Activated CD8-positive, alpha-beta T cell treated with anti-CD3 and anti-CD28 coated beads, Interleukin-2, amount 10 ng/mL, durations not matched to agents 7 days and 5 days (primary cell): ENCODE results near the gene C3. TPM values are rescaled to one million over a fixed set of nuclear protein-coding genes. Genes with fewer than 3 reads are reported as not detected.
"Not testable (repeated sequence)": the region's sequence is repeated elsewhere in the genome, so short reads cannot be mapped to it uniquely, and the experiment has no call there.

ENCODE experiments used
- ATAC-seq: fragments of 150-1000 bp; cut with Tn5 transposase; one replicate; pipeline ENCODE4 v1.10.0; 2021; ENCODE audit warnings: moderate library complexity
- CTCF ChIA-PET: fragments of 350-600 bp; sonication (Branson Sonifier 250); formaldehyde crosslinking; loops from one replicate; lab custom pipeline; 2021; ENCODE audit warnings: antibody characterized with exemption; lab: Charles Lee
- POLR2A ChIA-PET: fragments of 350-600 bp; sonication (Branson Sonifier 250); formaldehyde crosslinking; loops from one replicate; lab custom pipeline; 2021; ENCODE audit warnings: antibody characterized with exemption; lab: Charles Lee
- DNase-seq: peaks from one replicate; pipeline ENCODE4 v3.0.0-alpha.2; 2020
- H3K27ac Mint-ChIP-seq: one replicate; pipeline ENCODE4 v1.8.0; 2021; ENCODE audit warnings: mild to moderate bottlenecking, mixed read lengths
- H3K27me3 Mint-ChIP-seq: one replicate; pipeline ENCODE4 v1.8.0; 2021; ENCODE audit warnings: low read depth, mixed read lengths
- H3K36me3 Mint-ChIP-seq: one replicate; pipeline ENCODE4 v1.8.0; 2021; ENCODE audit warnings: low read depth, mixed read lengths
- H3K4me1 Mint-ChIP-seq: one replicate; pipeline ENCODE4 v1.8.0; 2021; ENCODE audit warnings: low read depth, mixed read lengths
- H3K4me3 Mint-ChIP-seq: one replicate; pipeline ENCODE4 v1.8.0; 2021; ENCODE audit warnings: mild to moderate bottlenecking, mixed read lengths
- H3K9me3 Mint-ChIP-seq: one replicate; pipeline ENCODE4 v1.8.0; 2022; ENCODE audit warnings: mixed read lengths; ENCODE audit not compliant: insufficient read depth
- total RNA-seq, 2 experiments: library from RNA; stranded (reverse); gene quantifications; one replicate each; pipeline ENCODE4 v1.2.3, GENCODE V29; 2021

C3 gene
- 1 to 10 TPM in 1 of 2 experiments, under 1 TPM in 1; 0.52 to 1.2 TPM for total RNA-seq

- no peaks in the 10 kb centered on the region for H3K36me3 Mint-ChIP-seq
- no peak within 1 kb of the TSS for H3K4me3 Mint-ChIP-seq
- H3K27ac Mint-ChIP-seq: no peak within 1 kb of the TSS
- peaks cover 55% of the 10 kb centered on the region for H3K4me1 Mint-ChIP-seq
- no peaks in the 10 kb centered on the region for H3K9me3 Mint-ChIP-seq
- no peak for DNase-seq
- H3K27me3 Mint-ChIP-seq: peaks cover 7% of the 10 kb centered on the region
- POLR2A ChIA-PET: no interaction called here
- CTCF ChIA-PET: interaction anchor here (1.0 to 1.7 kb wide), 2 partner anchors 17 to 89 kb away, joined by 3 to 7 read pairs; partner anchors contain the start of gene GPR108
- no peak for ATAC-seq
These were observed at the start of gene C3 for GRCh38 chr19:6720369-6721137. TSS of gene C3 (minus strand) at chr19:6720650. CDS start at chr19:6720589, 61 bp downstream.

DNA sequence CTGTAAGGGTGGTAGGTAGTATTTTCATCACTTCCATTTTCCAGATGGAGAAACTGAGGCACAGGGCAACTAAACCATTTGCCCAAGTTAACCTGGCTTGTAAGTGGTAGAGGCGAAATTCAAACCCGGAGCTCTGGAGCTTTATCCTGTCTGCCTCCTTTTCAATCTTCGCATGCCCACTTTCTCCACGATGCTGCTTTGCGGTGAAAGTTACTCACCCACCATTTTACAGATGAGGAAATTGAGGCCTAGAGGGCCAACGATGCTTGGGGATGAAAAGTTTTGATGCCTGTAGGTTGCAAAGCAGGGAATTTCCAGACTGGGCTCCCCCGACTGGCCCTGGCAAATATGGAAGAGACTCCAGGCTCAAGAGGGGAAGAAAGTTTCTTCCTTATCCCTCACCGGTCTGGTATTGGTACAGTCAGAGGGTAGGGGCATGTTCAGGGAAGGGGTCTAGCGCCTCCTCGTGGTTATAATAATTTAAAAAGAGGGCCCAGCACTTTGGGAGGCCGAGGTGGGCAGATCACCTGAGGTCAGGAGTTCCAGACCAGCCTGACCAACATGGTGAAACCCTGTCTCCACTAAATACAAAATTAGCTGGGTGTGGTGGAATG is 48.7 kb upstream of the C3 start:
- DNase-seq: no peak
- CTCF ChIA-PET: interaction anchor here (0.7 to 6.8 kb wide), 9 partner anchors 13 to 252 kb away, joined by 3 to 49 read pairs (median 7); partner anchors contain the start of genes GPR108 and TNFSF9
- H3K4me1 Mint-ChIP-seq: peaks cover 66% of the 10 kb centered on the region
- H3K4me3 Mint-ChIP-seq: no peak overlapping the region
- peak overlapping the region; percentile 60 for H3K27ac Mint-ChIP-seq
- POLR2A ChIA-PET: no interaction called here
- no peaks in the 10 kb centered on the region for H3K27me3 Mint-ChIP-seq
- peaks cover 6% of the 10 kb centered on the region for H3K36me3 Mint-ChIP-seq
- ATAC-seq: no peak
- no peaks in the 10 kb centered on the region for H3K9me3 Mint-ChIP-seq

GRCh38 chr19:6768236-6768785 is 47.9 kb upstream of the C3 start:
- peaks cover 60% of the 10 kb centered on the region for H3K4me1 Mint-ChIP-seq
- H3K4me3 Mint-ChIP-seq: peak overlapping the region; percentile 88
- ATAC-seq: peak; percentile 0
- POLR2A ChIA-PET: interaction anchor here (0.7 kb wide), 2 partner anchors 72 to 221 kb away, joined by 3 to 4 read pairs; no protein-coding TSS in a partner anchor
- CTCF ChIA-PET: interaction anchor here (0.7 to 6.8 kb wide), 11 partner anchors 14 to 251 kb away, joined by 3 to 49 read pairs (median 6); partner anchors contain the start of genes GPR108 and TNFSF9
- no peaks in the 10 kb centered on the region for H3K9me3 Mint-ChIP-seq
- no peaks in the 10 kb centered on the region for H3K27me3 Mint-ChIP-seq
- H3K36me3 Mint-ChIP-seq: peaks cover under 1% of the 10 kb centered on the region
- peak; percentile 44 for DNase-seq
- peak overlapping the region; percentile 91 for H3K27ac Mint-ChIP-seq

DNA sequence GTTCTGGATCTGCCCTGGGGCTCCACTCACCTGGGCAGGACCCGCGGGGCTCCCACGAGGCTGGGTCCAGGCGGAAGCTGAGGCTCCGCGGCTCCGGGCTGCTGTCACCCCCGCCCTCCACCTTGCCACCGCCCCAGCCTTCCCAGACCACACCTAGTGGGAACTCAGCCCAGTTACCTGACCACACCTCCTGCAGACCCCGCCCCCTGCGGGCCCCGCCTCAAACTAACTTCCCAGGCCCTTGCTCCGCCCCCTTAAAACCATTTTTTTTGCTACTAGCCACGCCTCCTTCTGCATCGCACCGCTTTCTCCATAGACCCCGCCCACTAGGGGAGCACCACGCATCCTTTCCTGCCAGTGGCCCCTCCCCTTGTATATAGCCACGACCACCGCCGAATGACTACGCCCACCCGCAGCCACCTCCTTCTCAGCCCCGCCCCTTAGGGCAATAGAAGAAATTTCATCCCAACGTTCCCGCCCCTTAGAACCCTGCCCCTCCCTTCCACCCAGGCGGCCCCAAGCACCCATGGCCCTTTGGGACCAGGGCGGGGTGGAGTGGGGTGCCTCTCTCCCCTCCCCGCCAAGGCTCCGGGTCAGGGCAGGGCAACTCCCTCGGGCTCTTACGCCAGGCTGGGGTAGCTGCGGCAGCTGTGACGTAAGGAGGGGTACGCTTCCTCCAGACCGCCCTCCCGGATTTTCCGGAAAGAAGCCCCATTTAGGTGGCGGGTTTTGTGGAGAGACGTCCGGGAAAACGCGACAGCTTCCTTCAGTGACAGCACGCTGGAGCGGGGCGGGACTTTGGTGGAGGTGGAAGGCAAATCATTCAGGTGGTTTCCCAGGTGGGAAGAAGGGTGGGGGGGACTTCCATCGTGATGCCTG is 47.1 kb upstream of the C3 start, which contains the start of gene SH2D3A:
Gene SH2D3A, minus strand, starts transcription at position 79 of the 879 bp plus-strand sequence. CDS start 3,687 bp downstream, outside the sequence.
- Mint-ChIP-seq H3K27me3 (no peaks in the 10 kb centered on the region), H3K9me3 (no peaks in the 10 kb centered on the region)

GRCh38 chr19:6767081-6767356 is 46.6 kb upstream of the C3 start:
- CTCF ChIA-PET: interaction anchor here (3.8 kb wide), 1 partner anchor 29 kb away, joined by 25 read pairs; the partner anchor contains the start of gene GPR108
- DNase-seq (peak; percentile 75), ATAC-seq (peak; percentile 63)
- peaks cover 55% of the 10 kb centered on the region for H3K4me1 Mint-ChIP-seq
- H3K36me3 Mint-ChIP-seq: peaks cover 3% of the 10 kb centered on the region
- POLR2A ChIA-PET: interaction anchor here (1.0 kb wide), 2 partner anchors 29 to 34 kb away, joined by 4 to 5 read pairs; no protein-coding TSS in a partner anchor
- H3K9me3 Mint-ChIP-seq: no peaks in the 10 kb centered on the region
- H3K27me3 Mint-ChIP-seq: no peaks in the 10 kb centered on the region
- H3K27ac Mint-ChIP-seq: peak overlapping the region; percentile 91
- peak overlapping the region; percentile 88 for H3K4me3 Mint-ChIP-seq

More for the DNA sequence above, 47.1 kb upstream of the C3 start, which contains the start of gene SH2D3A:
- ChIA-PET CTCF (interaction anchor here (0.7 to 6.8 kb wide), 9 partner anchors 15 to 251 kb away, joined by 3 to 49 read pairs (median 7); partner anchors contain the start of genes GPR108 and TNFSF9), POLR2A (interaction anchor here (0.7 to 1.0 kb wide), 4 partner anchors 13 to 72 kb away, joined by 4 to 5 read pairs (median 4); no protein-coding TSS in a partner anchor)
- peaks cover 60% of the 10 kb centered on the region for H3K4me1 Mint-ChIP-seq
- DNase-seq: peak; percentile 97
- peak; percentile 79 for ATAC-seq
- peak within 1 kb of the TSS; percentile 88 for H3K4me3 Mint-ChIP-seq
- peak within 1 kb of the TSS; percentile 91 for H3K27ac Mint-ChIP-seq
- peaks cover under 1% of the 10 kb centered on the region for H3K36me3 Mint-ChIP-seq

DNA sequence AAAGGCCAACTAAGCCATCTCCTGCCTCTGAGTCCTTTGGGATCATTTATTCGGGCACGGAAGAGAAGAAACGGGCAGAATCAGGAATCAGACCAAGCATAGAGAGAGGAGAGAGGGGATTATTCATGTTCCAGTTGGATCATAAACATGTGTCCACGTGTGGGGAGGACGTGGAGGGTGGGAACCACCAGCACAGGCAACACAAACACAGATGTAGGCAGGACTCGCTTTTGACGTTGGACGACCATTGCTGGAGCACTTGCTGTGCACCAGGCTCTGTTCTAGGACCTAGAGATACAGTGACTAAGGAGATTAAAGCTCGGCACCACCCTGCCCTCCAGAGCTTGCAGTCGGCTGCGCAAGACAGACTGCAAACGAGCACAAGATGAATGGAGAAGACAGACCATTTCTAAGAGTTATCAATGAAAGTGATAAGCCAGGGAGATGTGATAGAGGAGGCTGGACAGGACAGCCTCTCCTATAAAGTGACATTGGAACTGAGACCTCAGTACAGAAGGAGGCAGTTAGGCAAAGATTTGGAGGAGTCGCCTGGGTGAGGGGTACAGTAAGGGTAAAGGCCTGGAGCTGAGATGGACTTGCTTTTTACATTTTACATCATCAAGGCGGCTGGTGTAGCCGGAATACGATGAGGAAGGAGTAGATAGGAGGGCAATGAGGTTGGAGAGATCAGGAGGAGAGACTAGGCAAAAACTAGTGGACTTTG is 46.1 kb upstream of the C3 start:
- ATAC-seq: peak; percentile 0
- DNase-seq: no peak

DNA sequence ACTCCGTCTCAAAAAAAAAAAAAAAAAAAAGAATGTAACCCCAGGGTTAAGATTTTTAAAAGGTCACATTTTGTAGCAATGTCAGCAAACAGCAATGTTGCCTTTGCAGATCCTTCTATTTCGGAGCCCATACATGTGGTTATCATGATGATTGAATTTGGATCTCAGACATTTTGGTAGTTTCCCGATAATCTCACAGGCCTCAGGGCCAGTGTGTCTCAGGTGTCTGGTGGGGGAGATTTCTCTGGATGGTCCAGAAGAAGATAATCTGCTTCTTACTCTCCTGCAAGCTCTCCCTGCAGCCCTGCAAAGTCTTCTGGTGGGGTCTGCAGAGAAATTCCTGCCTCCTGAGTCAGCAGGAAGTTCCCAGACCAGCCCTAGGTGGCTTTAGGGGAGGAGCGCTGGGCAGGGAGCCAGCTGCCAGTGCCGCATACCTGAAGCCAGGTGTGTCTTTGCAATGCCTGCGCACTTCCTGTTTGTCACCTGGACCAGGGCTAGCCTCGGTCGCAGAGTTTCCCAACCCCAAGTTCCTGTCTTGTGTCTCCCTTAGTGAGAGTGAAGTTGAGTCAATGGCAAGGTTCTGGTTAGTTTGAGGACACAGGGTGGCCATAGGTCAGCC is 45.4 kb upstream of the C3 start:
- peaks cover 49% of the 10 kb centered on the region for H3K4me1 Mint-ChIP-seq
- H3K36me3 Mint-ChIP-seq: peaks cover 9% of the 10 kb centered on the region
- no peaks in the 10 kb centered on the region for H3K9me3 Mint-ChIP-seq
- ATAC-seq (no peak), DNase-seq (no peak)
- ChIA-PET POLR2A (no interaction called here), CTCF (no interaction called here)
- no peaks in the 10 kb centered on the region for H3K27me3 Mint-ChIP-seq
- peak overlapping the region; percentile 88 for H3K4me3 Mint-ChIP-seq
- H3K27ac Mint-ChIP-seq: peak overlapping the region; percentile 91

More for the DNA sequence above, 46.1 kb upstream of the C3 start:
- Mint-ChIP-seq H3K36me3 (peaks cover 3% of the 10 kb centered on the region), H3K4me1 (peaks cover 50% of the 10 kb centered on the region), H3K27me3 (no peaks in the 10 kb centered on the region), H3K4me3 (peak overlapping the region; percentile 88), H3K27ac (peak overlapping the region; percentile 91), H3K9me3 (no peaks in the 10 kb centered on the region)
- POLR2A ChIA-PET: interaction anchor here (1.0 kb wide), 2 partner anchors 28 to 34 kb away, joined by 4 to 5 read pairs; no protein-coding TSS in a partner anchor
- CTCF ChIA-PET: interaction anchor here (3.8 kb wide), 1 partner anchor 28 kb away, joined by 25 read pairs; the partner anchor contains the start of gene GPR108

- ATAC-seq, H3K27ac Mint-ChIP-seq, H3K4me3 Mint-ChIP-seq, POLR2A ChIA-PET, H3K27me3 Mint-ChIP-seq, H3K9me3 Mint-ChIP-seq, DNase-seq: not testable (repeated sequence)
- CTCF ChIA-PET: interaction anchor here (1.7 kb wide), 1 partner anchor 101 kb away, joined by 9 read pairs; no protein-coding TSS in a partner anchor
- peaks cover 26% of the 10 kb centered on the region for H3K4me1 Mint-ChIP-seq
- H3K36me3 Mint-ChIP-seq: peaks cover 31% of the 10 kb centered on the region
These were observed 41.9 kb upstream of the C3 start for GRCh38 chr19:6762253-6762797.

GRCh38 chr19:6761053-6761676 is 40.7 kb upstream of the C3 start:
- POLR2A ChIA-PET: interaction anchor here (0.6 kb wide), 1 partner anchor 18 kb away, joined by 3 read pairs; no protein-coding TSS in a partner anchor
- H3K36me3 Mint-ChIP-seq: peaks cover 32% of the 10 kb centered on the region
- DNase-seq: no peak

More at GRCh38 chr19:6761053-6761676, 40.7 kb upstream of the C3 start:
- H3K9me3 Mint-ChIP-seq: no peaks in the 10 kb centered on the region
- no peaks in the 10 kb centered on the region for H3K27me3 Mint-ChIP-seq
- no peak overlapping the region for H3K4me3 Mint-ChIP-seq
- CTCF ChIA-PET: interaction anchor here (0.7 to 1.7 kb wide), 4 partner anchors 11 to 129 kb away, joined by 4 to 9 read pairs (median 5); partner anchors contain the start of genes GPR108 and VAV1
- ATAC-seq: peak; percentile 42
- H3K27ac Mint-ChIP-seq: no peak overlapping the region
- peaks cover 19% of the 10 kb centered on the region for H3K4me1 Mint-ChIP-seq
